Stimulated activated CD8-positive, alpha-beta memory T cell treated with anti-CD3 and anti-CD28 coated beads, Interleukin-4, amount 100 ng/mL, for 4 hours (primary cell): ENCODE results near the gene TACR2.

ENCODE experiments used
- DNase-seq, 2 donors: peaks; one replicate each; pipeline ENCODE4 v3.0.0-alpha.2; 2020; ENCODE audit warnings: low read depth in 2 of 2, low spot score in 1 of 2

Gene TACR2

DNA sequence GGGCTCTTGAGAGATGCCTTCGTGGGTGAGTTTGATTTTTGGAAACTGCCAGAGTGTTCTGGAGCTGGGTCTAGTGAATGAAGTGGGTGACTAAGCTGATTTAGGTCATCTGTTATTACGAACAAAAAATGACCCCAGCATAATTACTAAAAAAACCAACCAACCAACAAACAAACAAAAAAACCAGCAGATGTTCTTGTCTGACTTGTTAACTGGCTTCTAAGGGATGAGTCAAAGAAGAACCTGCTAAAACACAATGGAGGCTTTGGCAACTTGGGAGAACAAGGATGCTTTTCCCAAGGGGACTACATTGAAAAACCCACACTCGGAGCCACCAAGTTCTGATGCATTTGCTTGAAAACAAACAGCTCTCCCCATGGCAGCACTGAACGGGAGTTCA, 11.5 kb downstream of the TACR2 start:
- no peak for DNase-seq

DNA sequence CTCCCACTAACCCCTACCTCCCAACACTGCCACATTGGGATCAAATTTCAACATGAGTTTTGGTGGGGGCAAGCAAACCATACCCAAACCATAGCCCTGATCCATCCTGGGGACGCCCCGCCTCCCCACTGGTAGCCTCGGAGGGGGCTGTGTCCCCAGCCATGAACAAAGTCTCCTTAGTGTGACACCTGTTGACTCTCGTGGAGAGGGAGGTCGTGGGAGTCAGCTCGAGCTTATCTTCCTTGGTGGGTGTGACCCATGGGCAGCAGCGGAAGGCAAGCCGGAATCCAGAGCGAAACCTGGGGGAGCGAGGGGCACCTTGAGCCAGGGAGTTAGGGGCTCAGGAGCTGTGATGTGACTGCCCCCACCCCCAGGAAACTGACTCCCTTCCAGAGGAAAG, 11.9 kb downstream of the TACR2 start:
- DNase-seq, result no peak

DNA sequence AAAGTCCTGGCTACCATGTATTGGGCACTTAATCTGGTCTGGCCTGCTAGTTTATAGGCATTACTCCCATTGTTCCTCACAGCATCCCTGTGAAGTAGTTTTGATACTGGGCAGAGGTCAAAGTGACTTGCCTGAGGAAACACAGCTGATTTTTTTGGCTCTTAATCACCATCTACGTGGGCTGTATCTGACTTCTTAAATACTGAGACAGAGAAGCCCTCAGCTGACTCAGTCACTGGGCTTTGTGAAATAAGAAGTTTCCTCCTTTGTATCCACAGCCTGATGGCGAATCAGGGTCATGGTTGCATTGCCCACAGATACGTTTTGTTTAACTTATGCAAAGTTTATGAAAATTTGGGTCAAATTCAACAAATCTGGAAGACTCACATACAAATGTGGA, 13.2 kb downstream of the TACR2 start:
- no peak for DNase-seq

- no peak for DNase-seq
These were observed 13.7 kb downstream of the TACR2 start for GRCh38 chr10:69403066-69403465.

DNA sequence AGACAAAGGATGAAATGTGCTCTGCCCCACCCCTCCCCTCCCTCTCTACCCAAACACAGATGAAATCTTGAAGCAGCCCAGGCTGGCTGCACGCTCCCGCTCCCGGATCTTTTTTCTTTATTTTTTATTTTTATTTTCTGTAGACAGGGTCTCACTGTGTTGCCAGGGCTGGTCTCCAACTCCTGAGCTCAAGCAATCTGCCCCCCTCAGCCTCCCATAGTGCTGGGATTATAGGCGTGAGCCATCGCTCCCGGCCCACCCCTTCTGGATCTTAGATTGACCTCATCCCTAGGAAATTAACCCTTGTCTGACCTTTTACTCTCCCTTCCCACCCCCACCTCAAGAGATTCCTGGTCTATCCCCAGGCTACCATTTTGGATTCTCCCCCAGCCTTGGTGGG, 14.3 kb downstream of the TACR2 start:
- DNase-seq, result no peak

GRCh38 chr10:69401416-69401815, 15.3 kb downstream of the TACR2 start:
- no peak for DNase-seq

DNA sequence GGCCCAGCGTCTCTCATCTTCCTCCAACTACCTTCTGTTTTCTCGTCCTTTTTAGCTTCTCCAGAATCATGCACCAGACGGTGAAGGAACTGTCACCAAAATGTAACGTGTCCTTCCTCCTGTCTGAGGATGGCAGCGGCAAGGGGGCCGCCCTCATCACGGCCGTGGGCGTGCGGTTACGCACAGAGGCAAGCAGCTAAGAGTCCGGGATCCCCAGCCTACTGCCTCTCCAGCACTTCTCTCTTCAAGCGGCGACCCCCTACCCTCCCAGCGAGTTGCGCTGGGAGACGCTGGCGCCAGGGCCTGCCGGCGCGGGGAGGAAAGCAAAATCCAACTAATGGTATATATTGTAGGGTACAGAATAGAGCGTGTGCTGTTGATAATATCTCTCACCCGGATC, 15.8 kb downstream of the TACR2 start:
- no peak for DNase-seq

- DNase-seq, result no peak
These were observed 18.3 kb downstream of the TACR2 start for GRCh38 chr10:69398466-69398865.

DNA sequence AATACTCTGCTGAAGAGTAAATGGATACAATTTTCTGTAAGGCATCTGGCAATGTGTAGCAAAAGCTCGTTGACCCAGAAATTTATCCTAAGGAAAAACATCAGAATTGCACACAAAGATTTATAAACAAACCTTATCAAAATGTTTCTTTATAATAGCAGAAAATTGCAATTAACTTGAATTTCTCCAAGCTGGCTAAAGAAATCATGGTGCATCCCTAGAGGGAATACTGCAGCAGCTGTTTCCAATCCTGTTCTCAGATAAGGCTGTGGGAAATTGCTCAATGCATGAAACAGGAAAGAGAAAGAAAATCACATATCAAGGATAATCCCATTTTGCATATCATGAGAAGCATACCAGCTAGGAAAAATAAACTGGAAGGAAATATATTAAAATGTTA, 18.7 kb downstream of the TACR2 start:
- DNase-seq, result no peak

- DNase-seq, result no peak
These were observed 22.7 kb downstream of the TACR2 start for GRCh38 chr10:69394020-69394419.

- DNase-seq, result peak; percentile 59 to 68
These were observed 24.2 kb downstream of the TACR2 start for GRCh38 chr10:69392481-69393000.

DNA sequence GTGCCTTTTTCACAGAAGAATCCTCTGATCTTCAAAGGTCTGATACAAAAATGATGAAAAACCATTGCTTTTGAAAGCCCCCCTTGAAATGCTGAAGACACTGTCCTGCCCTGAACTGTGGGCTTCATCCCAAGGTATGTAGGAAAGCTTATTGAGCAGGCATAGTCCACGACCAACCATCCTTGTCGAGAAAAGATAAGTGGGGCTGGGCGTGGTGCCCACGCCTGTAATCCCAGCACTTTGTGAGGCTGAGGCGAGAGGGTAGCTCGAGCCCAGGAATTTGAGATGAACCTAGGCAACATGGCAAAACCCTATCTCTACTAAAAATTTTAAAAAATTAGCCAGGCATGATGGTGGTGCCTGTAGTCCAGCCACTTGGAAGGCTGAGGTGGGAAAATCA, 25.6 kb downstream of the TACR2 start:
- no peak for DNase-seq

- DNase-seq, result no peak
These were observed 26.8 kb downstream of the TACR2 start for GRCh38 chr10:69389827-69390490.

DNA sequence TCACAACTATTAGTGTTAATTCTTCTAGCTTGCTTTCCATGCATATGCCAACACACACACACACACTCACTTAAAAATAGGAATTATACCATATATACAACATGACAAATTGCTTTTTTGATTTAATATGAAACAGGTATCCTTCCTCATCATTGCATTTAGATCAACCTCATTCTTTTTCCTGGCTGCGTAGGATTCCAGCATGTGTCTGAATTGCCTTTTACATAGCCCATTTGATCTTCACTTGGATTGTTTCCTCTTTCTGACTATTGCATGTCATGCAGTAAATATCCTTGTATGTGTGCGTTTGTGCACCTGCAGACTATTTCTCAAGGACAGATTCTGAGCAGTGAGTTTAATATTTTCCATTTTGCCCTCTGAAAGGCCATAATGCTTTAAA, 28.2 kb downstream of the TACR2 start:
- no peak for DNase-seq

GRCh38 chr10:69387500-69387899, 29.2 kb downstream of the TACR2 start:
- DNase-seq, result no peak

DNA sequence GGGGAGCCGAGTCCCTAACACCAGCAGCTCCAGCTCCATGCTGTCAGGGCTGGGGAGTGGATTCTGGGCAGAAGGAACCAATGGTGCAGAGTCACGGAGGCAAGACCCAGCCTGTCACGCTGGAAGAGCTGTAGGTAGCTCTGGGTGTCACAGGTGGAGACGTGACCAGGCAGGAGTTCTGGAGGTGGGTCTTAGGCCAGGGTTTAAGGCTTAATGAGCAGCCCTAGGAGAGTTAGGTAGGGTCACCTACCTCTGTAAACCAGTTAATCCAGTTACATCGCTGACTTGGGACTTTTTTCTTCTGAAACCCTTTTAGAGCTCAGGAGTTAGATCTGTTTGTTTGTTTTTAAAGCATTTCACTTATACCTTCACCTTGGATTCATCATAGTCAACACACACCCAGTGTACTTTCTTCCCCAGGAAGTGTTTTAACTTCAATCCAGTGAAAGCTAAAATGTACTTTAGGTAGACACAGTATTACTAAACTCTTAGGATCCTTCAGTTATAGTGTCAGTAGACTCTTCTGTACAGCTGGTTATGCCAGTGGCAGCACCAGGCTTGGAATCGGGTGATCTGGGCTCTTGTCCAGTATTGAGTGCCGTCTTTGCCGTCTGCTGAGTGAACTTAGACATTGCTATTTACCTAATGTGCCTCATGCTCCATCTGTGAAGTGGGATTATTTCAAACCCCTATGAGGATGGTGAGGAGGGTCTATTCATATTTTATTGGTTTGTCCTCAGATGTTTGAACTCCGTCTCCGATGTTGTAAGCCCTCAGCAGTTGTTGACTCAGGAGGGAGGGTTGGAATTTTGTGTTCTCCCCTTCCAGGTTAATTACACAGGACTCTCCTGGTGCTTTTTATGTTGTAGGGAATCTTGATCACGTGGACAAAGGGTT, 31.0 kb downstream of the TACR2 start:
- no peak for DNase-seq

GRCh38 chr10:69384320-69384719, 32.4 kb downstream of the TACR2 start:
- DNase-seq, result no peak

DNA sequence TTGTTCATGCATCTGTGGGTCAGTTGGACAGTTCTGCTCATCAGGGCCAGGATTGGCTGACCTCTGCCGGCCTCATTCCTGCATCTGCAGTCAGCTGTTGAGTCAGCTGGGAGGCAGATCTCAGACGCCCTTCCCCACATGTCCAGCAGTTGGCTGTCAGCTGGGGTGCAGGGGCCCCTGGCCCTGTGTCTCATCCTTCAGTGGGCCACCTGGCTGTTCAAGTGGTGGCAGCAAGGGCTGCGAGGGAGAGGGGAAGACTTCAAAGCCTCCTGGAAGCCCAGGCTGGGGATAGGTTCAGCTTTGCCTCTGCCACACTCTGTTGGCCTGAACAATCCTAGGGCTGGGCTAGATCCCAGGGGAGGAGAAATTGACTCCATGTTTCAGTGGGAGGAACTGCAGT, 33.2 kb downstream of the TACR2 start:
- no peak for DNase-seq

GRCh38 chr10:69382382-69383117, 34.2 kb downstream of the TACR2 start:
- DNase-seq, result no peak

GRCh38 chr10:69379800-69380199, 36.9 kb downstream of the TACR2 start:
- no peak for DNase-seq

- DNase-seq, result no peak
These were observed 38.8 kb downstream of the TACR2 start for GRCh38 chr10:69377933-69378332.

- no peak for DNase-seq
These were observed 39.5 kb downstream of the TACR2 start for GRCh38 chr10:69377191-69377590.
